GM10266 (cell line): ENCODE data around the gene LIMS1.

Source experiments
- DNase-seq: peaks from one replicate; pipeline ENCODE4 v3.0.0; 2012; ENCODE audit errors: extremely low spot score
- CTCF ChIP-seq: IDR thresholded peaks from 2 replicates; pipeline ENCODE4 v1.5.1; 2012; ENCODE audit warnings: mild to moderate bottlenecking, low read depth; ENCODE audit not compliant: control insufficient read depth, insufficient read depth; ENCODE audit errors: missing control alignments

LIMS1 gene

GRCh38 chr2:108626995-108627394 is 92.7 kb downstream of the LIMS1 start:
- TF ChIP-seq CTCF: no peak
- no peak for DNase-seq

GRCh38 chr2:108627911-108628567 is 93.8 kb downstream of the LIMS1 start:
- DNase-seq: no peak

GRCh38 chr2:108628936-108629335 is 94.7 kb downstream of the LIMS1 start:
- no peak for DNase-seq
- no peak for TF ChIP-seq CTCF

More at GRCh38 chr2:108627911-108628567, 93.8 kb downstream of the LIMS1 start:
- TF ChIP-seq CTCF: no peak

GRCh38 chr2:108629417-108629816 is 95.1 kb downstream of the LIMS1 start:
- TF ChIP-seq CTCF: no peak
- DNase-seq: peak; percentile 54

GRCh38 chr2:108630567-108631405 is 96.5 kb downstream of the LIMS1 start:
- no peak for DNase-seq
- TF ChIP-seq CTCF: no peak

- DNase-seq: no peak
- TF ChIP-seq CTCF: no peak
These were observed 98.3 kb downstream of the LIMS1 start for GRCh38 chr2:108632332-108633160.

- DNase-seq: no peak
- TF ChIP-seq CTCF: no peak
These were observed 99.1 kb downstream of the LIMS1 start for GRCh38 chr2:108633409-108633808.
